Stomach (tissue), 9 donors: ENCODE measurements around the gene GPS2. TPM values are rescaled to one million over a fixed set of nuclear protein-coding genes. Genes with fewer than 3 reads are reported as not detected.
A peak's percentile ranks its signal among the peaks of the same experiment; 100 is the strongest.

ENCODE experiments used
- DNase-seq, 2 donors: peaks; one replicate each; pipeline versions ENCODE4 v3.0.0 to v3.0.0-alpha.2; 2013 to 2019
- H3K27ac ChIP-seq, 5 donors: fragments of 200-600 bp in 4 of 5; sonication (generic) in 4 of 5; one replicate each; pipeline ENCODE4 v1.5.1; 2013 to 2019; ENCODE audit warnings: mild to moderate bottlenecking in 1 of 5, moderate library complexity in 1 of 5
- H3K27me3 ChIP-seq, 3 donors: fragments of 200-600 bp; sonication (generic); one replicate each; pipeline ENCODE4 v1.5.1; 2017 to 2019; ENCODE audit warnings: mixed run types in 1 of 3
- H3K36me3 ChIP-seq, 4 donors: fragments of 200-600 bp; sonication (generic); 1 replicate in 3 of 4; 2 replicates in 1 of 4; pipeline ENCODE4 v1.5.1; 2016 to 2019
- H3K4me1 ChIP-seq, 4 donors: fragments of 200-600 bp; sonication (generic); one replicate each; pipeline ENCODE4 v1.5.1; 2016 to 2019
- H3K4me3 ChIP-seq, 4 donors: fragments of 200-600 bp; sonication (generic) in 3 of 4; one replicate each; pipeline ENCODE4 v1.5.1; 2016 to 2019; ENCODE audit warnings: mild to moderate bottlenecking in 1 of 4
- H3K9me3 ChIP-seq, 4 donors: fragments of 200-600 bp; sonication (generic); one replicate each; pipeline ENCODE4 v1.5.1; 2016 to 2019
- EP300 ChIP-seq: sonication (generic); formaldehyde crosslinking; IDR thresholded peaks from one replicate; pipeline ENCODE4 v1.6.1; 2017; ENCODE audit warnings: antibody characterized with exemption
- POLR2A ChIP-seq, 4 donors: fragments of 450-650 bp; IDR thresholded peaks; one replicate each; pipeline ENCODE4 v1.6.1; 2016; ENCODE audit warnings: antibody characterized with exemption in 4 of 4, control low read depth in 2 of 4, mild to moderate bottlenecking in 1 of 4, moderate library complexity in 1 of 4
- POLR2AphosphoS5 ChIP-seq, 3 donors: sonication (generic); formaldehyde crosslinking; IDR thresholded peaks; one replicate each; pipeline ENCODE4 v1.6.1; 2016; ENCODE audit warnings: antibody characterized with exemption in 3 of 3
- WGBS, 5 donors: extraction: QIAGEN DNeasy Blood & Tissue Kit in 3 of 5; methylation state at CpG; one replicate each; pipeline versions ENCODE4 v1.1.5 to v1.1.7; 2013 to 2018; 5-methylcytosine and 5-hydroxymethylcytosine counted together
- intact Hi-C: fragments of 100-400 bp; cut with DNase I; formaldehyde crosslinking; loops from one replicate; pipeline ENCODE4 v1.15.1; 2023; ENCODE audit warnings: low total_unique reads
- polyA plus RNA-seq, 3 donors: library from polyadenylated mRNA; stranded (reverse); fragments of 200-250 nt; gene quantifications; one replicate each; pipeline ENCODE4 v1.2.3, GENCODE V29; 2013
- total RNA-seq, 5 donors: library from RNA; depleted of rRNA; stranded (reverse); fragments of >200 nt; gene quantifications; one replicate each; pipeline versions ENCODE4 v1.1.0 to v1.2.3, GENCODE V29; 2014 to 2016
- TF ChIP-seq, protein P1 (sequence below), 7 experiments: fragments of 450-650 bp in 4 of 7; fragments of 200-600 bp in 3 of 7; sonication (generic) in 3 of 7; IDR thresholded peaks; one replicate each; pipeline ENCODE4 v1.5.1; 2016 to 2019; ENCODE audit warnings: antibody characterized with exemption in 7 of 7, control low read depth in 2 of 7, mild to moderate bottlenecking in 1 of 7
- donor health status: healthy with polysubstance abuse.
- donor health status: Bipolar disorder and iron deficiency.
- donor health status: healthy.

GPS2 gene
- total and polyA plus RNA-seq, 8 donors, result 23.9 to 91.6 (median 71.1) TPM

DNA sequence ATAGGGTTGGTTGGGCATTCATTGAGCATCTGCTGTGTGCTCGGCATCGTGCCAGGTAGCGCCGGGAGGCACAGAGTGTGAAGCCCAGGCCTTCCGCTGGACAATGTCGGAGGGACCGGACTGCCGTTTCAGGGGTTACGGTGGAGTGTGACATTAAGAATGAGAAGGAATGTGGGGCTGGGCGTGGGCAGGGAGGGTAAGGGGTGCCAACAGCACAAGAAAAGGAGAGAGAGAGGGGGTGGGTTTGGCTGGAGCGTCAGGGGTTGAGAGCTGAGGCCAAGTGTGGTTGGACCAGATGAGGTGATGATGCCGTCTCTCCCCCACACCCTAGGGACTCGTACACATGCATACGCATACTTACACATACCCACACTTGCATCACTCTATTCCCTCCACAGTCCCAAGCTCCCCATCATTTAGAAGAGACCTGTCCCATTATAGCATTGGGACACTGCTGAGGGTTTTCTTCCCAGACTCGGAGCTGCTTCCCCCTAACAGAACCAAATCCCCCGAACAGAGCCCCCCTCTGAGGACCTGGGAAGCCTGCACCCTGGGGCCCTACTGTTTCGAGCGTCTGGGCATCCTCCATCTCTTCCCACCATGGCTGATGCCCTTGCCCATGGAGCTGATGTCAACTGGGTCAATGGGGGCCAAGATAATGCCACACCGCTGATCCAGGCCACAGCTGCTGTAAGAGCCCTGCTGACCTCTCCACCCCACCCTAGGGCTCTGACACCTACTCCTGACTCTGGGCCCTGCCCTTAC, 33.5 kb upstream of the GPS2 start:
- peaks cover 29 to 53% (median 44%) of the 10 kb centered on the region in 4 donors for H3K4me1 ChIP-seq
- peaks cover 0 to 2% (median 0%) of the 10 kb centered on the region in 3 donors for H3K27me3 ChIP-seq
- TF ChIP-seq, protein P1, sequence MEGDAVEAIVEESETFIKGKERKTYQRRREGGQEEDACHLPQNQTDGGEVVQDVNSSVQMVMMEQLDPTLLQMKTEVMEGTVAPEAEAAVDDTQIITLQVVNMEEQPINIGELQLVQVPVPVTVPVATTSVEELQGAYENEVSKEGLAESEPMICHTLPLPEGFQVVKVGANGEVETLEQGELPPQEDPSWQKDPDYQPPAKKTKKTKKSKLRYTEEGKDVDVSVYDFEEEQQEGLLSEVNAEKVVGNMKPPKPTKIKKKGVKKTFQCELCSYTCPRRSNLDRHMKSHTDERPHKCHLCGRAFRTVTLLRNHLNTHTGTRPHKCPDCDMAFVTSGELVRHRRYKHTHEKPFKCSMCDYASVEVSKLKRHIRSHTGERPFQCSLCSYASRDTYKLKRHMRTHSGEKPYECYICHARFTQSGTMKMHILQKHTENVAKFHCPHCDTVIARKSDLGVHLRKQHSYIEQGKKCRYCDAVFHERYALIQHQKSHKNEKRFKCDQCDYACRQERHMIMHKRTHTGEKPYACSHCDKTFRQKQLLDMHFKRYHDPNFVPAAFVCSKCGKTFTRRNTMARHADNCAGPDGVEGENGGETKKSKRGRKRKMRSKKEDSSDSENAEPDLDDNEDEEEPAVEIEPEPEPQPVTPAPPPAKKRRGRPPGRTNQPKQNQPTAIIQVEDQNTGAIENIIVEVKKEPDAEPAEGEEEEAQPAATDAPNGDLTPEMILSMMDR (IDR thresholded peaks at IDR 0.05), result no peak
- TF ChIP-seq POLR2AphosphoS5 (IDR thresholded peaks at IDR 0.05) (no peak), EP300 (no peak), POLR2A (IDR thresholded peaks at IDR 0.05) (no peak)
- H3K9me3 ChIP-seq, result no peaks in the 10 kb centered on the region
- WGBS, 5 donors, result 61 to 72% (median 65%) methylated on average over 18 to 19 of the region's 19 CpGs
- DNase-seq, result peak in 1 of 2 donors; percentile 38
- peaks cover 0 to 20% (median 0%) of the 10 kb centered on the region in 4 donors for H3K36me3 ChIP-seq
- intact Hi-C loops, result loop anchor here (10.0 kb wide), 1 partner anchor 74 kb away; no protein-coding TSS in a partner anchor
- H3K27ac ChIP-seq, result peak overlapping the region in 1 of 5 donors; percentile 99
- H3K4me3 ChIP-seq, result no peak overlapping the region

DNA sequence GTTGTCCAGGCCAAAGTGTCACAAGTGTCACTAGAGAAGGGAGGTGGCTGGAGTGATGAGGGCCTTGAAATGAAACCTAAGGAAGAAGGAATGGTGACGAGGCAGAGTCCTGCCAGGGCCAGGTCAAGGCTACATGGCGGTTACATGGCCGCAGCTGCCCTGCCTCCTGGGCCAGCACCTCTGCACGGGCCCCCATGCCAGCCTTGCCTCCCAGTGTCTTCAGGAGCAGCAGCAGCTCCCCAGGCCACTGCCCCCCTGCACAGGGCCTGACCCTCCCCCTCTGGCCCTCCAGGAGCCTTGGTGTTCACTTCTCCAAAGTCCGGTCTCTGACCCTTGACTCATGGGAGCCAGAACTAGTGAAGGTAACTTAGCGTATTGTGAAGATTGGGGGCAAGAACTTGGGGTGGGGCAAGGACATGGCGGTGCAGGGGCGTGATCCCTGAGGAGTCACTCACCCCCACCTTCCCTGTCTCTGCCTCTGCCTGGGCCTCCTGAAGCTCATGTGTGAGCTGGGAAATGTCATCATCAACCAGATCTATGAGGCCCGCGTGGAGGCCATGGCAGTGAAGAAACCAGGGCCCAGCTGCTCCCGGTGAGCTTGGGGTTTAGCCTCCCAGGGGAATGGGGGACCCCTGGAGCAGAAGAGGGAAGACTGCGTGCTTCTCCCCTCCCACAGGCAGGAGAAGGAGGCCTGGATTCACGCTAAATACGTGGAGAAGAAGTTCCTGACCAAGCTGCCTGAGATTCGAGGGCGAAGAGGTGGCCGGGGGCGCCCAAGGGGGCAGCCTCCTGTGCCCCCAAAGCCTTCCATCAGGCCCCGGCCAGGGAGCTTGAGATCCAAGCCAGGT, 32.7 kb upstream of the GPS2 start:
- intact Hi-C loops, result loop anchor here (10.0 kb wide), 1 partner anchor 73 kb away; no protein-coding TSS in a partner anchor
- peaks cover 21 to 45% (median 36%) of the 10 kb centered on the region in 4 donors for H3K4me1 ChIP-seq
- H3K27ac ChIP-seq, result no peak overlapping the region

DNA sequence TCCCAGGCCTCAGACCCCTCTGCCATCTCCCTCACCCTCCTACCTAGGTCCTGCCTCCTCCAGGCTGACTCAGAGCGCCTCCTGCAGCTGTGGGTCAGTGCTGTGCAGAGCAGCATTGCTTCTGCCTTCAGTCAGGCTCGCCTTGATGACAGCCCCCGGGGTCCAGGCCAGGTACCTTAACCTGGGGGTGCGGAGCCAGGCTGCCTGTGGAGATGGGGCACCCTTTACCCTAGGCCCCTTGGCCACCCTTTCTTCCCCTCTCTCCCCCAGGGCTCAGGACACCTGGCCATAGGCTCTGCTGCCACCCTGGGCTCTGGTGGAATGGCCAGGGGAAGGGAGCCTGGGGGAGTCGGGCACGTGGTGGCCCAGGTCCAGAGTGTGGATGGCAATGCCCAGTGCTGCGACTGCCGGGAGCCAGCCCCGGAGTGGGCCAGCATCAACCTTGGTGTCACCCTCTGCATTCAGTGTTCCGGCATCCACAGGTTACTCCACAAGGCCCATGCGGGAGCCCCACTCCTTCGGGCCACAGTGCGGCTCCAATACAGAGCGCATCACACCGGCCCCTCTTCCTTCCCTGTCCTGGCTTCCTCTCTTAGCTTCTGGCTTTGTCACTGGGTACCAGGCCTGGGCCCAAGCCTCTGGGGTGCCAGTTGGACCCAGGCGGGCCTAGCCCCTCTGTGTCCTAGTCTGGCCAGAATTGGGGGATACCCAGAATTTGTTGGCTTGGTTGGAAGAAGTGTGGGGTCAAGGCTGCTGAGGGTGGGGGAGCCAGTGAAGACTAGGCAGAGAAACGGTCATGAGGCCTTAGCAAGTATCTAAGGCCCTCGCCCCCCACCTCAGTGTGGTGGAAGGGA, 31.8 kb upstream of the GPS2 start:
- Histone ChIP-seq H3K4me1 (peaks cover 17 to 38% (median 28%) of the 10 kb centered on the region in 4 donors), H3K27me3 (peaks cover 0 to 17% (median 6%) of the 10 kb centered on the region in 3 donors), H3K9me3 (no peaks in the 10 kb centered on the region), H3K27ac (no peak overlapping the region), H3K36me3 (peaks cover 0 to 26% (median 0%) of the 10 kb centered on the region in 4 donors), H3K4me3 (no peak overlapping the region)
- DNase-seq, result no peak
- 63 to 80% (median 66%) methylated on average over 13 to 18 of the region's 18 CpGs for WGBS, 5 donors
- intact Hi-C loops, result loop anchor here (10.0 kb wide), 1 partner anchor 72 kb away; no protein-coding TSS in a partner anchor
- TF ChIP-seq EP300 (no peak), POLR2AphosphoS5 (IDR thresholded peaks at IDR 0.05) (no peak), POLR2A (IDR thresholded peaks at IDR 0.05) (no peak)
- TF ChIP-seq, protein P1 (IDR thresholded peaks at IDR 0.05), result no peak

More for the DNA sequence above, 32.7 kb upstream of the GPS2 start:
- H3K4me3 ChIP-seq, result no peak overlapping the region
- 58 to 64% (median 61%) methylated on average over 19 of the region's 19 CpGs for WGBS, 5 donors
- H3K27me3 ChIP-seq, result peaks cover 0 to 10% (median 6%) of the 10 kb centered on the region in 3 donors
- no peaks in the 10 kb centered on the region for H3K9me3 ChIP-seq
- TF ChIP-seq POLR2AphosphoS5 (IDR thresholded peaks at IDR 0.05) (no peak), EP300 (no peak)
- peaks cover 0 to 21% (median 0%) of the 10 kb centered on the region in 4 donors for H3K36me3 ChIP-seq
- DNase-seq, result no peak

DNA sequence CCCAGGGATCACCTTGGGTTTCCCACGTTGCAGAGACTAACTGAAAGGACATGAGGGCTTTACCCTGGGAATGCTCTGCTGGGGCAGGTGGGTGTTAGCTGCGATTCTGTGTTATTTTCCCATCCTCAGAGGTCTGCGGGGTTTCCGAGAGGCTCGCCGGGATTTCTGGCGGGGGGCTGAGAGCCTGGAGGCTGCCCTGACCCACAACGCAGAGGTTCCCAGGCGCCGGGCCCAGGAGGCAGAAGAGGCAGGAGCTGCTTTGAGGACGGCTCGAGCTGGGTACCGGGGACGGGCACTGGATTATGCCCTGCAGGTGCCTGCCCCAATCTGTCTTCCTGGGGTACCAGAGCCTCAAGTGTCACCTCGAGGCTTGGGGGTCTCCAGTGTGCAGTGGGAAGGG, 28.1 kb upstream of the GPS2 start:
- no peak overlapping the region for H3K4me3 ChIP-seq
- no peak for DNase-seq
- 74 to 76% (median 75%) methylated on average over 15 of the region's 15 CpGs for WGBS, 5 donors
- H3K4me1 ChIP-seq, result peaks cover 0 to 6% (median 1%) of the 10 kb centered on the region in 4 donors
- H3K9me3 ChIP-seq, result no peaks in the 10 kb centered on the region
- TF ChIP-seq EP300 (no peak), POLR2AphosphoS5 (IDR thresholded peaks at IDR 0.05) (no peak)
- TF ChIP-seq, protein P1 (IDR thresholded peaks at IDR 0.05), result no peak
- H3K27me3 ChIP-seq, result peaks cover 0 to 30% (median 20%) of the 10 kb centered on the region in 3 donors
- H3K36me3 ChIP-seq, result peaks cover 0 to 28% (median 0%) of the 10 kb centered on the region in 4 donors
- H3K27ac ChIP-seq, result no peak overlapping the region
- intact Hi-C loops, result loop anchor here (10.0 kb wide), 1 partner anchor 68 kb away; no protein-coding TSS in a partner anchor
